PC-9 (cell line): ENCODE data around the gene CUEDC2.

ENCODE experiments used
- EZH2 ChIP-seq: fragments of 200-600 bp; sonication (generic); IDR thresholded peaks from 2 replicates; pipeline ENCODE4 v1.8.0; 2017; ENCODE audit warnings: antibody characterized with exemption, low read depth
- TF ChIP-seq, protein P1 (sequence below): fragments of 200-600 bp; sonication (generic); conservative IDR thresholded peaks from 2 replicates; pipeline ENCODE4 v1.6.1; 2017; ENCODE audit warnings: mixed run types, antibody characterized with exemption, mild to moderate bottlenecking, moderate library complexity

DNA sequence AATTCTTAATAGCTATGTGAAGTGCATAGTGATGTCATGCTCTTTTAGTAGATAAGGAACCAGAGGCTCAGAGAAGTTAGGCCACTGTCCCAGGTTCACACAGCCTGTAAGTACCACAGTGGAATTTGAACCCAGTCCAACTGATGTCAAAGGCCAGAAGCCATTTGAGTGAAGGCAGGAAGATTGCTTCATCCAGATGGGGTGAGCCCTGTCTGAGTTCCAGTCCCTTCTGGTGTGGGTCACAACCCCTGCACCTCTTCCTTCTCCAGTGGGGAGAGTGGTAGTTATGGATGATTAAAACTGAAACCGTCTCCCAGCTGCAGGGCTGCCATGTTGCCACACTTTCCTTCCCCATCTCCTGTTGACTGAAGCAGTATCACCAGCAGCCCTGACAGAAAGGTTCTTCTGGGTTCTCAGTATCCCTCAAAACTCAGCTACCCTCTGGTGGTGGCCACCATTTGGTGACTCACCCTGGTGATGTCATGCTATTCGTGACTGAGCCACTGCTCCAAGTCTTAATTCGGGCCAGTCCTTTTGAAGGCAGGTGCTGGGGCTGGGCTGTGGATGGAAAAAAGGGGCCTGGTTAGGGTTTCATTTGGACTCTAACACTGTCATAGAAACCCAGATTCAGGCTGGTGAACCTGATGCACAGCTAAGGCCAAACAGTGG lies 20.4 kb upstream of the CUEDC2 start:
- TF ChIP-seq, protein P1, sequence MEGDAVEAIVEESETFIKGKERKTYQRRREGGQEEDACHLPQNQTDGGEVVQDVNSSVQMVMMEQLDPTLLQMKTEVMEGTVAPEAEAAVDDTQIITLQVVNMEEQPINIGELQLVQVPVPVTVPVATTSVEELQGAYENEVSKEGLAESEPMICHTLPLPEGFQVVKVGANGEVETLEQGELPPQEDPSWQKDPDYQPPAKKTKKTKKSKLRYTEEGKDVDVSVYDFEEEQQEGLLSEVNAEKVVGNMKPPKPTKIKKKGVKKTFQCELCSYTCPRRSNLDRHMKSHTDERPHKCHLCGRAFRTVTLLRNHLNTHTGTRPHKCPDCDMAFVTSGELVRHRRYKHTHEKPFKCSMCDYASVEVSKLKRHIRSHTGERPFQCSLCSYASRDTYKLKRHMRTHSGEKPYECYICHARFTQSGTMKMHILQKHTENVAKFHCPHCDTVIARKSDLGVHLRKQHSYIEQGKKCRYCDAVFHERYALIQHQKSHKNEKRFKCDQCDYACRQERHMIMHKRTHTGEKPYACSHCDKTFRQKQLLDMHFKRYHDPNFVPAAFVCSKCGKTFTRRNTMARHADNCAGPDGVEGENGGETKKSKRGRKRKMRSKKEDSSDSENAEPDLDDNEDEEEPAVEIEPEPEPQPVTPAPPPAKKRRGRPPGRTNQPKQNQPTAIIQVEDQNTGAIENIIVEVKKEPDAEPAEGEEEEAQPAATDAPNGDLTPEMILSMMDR: no peak
- no peak for TF ChIP-seq EZH2
